ENCODE measurements around the gene FGF22. TPM values are rescaled to one million over a fixed set of nuclear protein-coding genes. Genes with fewer than 3 reads are reported as not detected.

Gene FGF22
- total RNA-seq, 4 donors from 2014 or later: 0.30 to 9.0 (median 3.4) TPM

GRCh38 chr19:648904-649801 is 9.5 kb downstream of the FGF22 start:
- no peak overlapping the region for H3K27ac ChIP-seq
- DNase-seq (ENCODE audit: low spot score in 2 of 2): no peak
- H3K4me1 ChIP-seq: no peaks in the 10 kb centered on the region
- 84 to 88% methylated on average over 36 to 45 of the region's 53 CpGs for WGBS, 2 donors
- H3K4me3 ChIP-seq: no peak overlapping the region
- H3K9me3 ChIP-seq: no peaks in the 10 kb centered on the region
- no peak for TF ChIP-seq POLR2A (IDR thresholded peaks at IDR 0.05)
- TF ChIP-seq, protein P1, sequence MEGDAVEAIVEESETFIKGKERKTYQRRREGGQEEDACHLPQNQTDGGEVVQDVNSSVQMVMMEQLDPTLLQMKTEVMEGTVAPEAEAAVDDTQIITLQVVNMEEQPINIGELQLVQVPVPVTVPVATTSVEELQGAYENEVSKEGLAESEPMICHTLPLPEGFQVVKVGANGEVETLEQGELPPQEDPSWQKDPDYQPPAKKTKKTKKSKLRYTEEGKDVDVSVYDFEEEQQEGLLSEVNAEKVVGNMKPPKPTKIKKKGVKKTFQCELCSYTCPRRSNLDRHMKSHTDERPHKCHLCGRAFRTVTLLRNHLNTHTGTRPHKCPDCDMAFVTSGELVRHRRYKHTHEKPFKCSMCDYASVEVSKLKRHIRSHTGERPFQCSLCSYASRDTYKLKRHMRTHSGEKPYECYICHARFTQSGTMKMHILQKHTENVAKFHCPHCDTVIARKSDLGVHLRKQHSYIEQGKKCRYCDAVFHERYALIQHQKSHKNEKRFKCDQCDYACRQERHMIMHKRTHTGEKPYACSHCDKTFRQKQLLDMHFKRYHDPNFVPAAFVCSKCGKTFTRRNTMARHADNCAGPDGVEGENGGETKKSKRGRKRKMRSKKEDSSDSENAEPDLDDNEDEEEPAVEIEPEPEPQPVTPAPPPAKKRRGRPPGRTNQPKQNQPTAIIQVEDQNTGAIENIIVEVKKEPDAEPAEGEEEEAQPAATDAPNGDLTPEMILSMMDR (IDR thresholded peaks at IDR 0.05): no peak
- no peak for TF ChIP-seq EP300 (IDR thresholded peaks at IDR 0.05)
- H3K27me3 ChIP-seq: no peaks in the 10 kb centered on the region
- peaks cover 0 to 100% (median 35%) of the 10 kb centered on the region in 3 donors for H3K36me3 ChIP-seq

GRCh38 chr19:650121-650520 is 10.4 kb downstream of the FGF22 start:
- DNase-seq (ENCODE audit: low spot score in 2 of 2): no peak
- Histone ChIP-seq H3K4me1 (no peaks in the 10 kb centered on the region), H3K27ac (no peak overlapping the region), H3K9me3 (no peaks in the 10 kb centered on the region), H3K36me3 (peaks cover 0 to 93% (median 35%) of the 10 kb centered on the region in 3 donors), H3K27me3 (no peaks in the 10 kb centered on the region), H3K4me3 (no peak overlapping the region)
- TF ChIP-seq, protein P1 (IDR thresholded peaks at IDR 0.05): no peak
- TF ChIP-seq POLR2A (IDR thresholded peaks at IDR 0.05): no peak
- TF ChIP-seq EP300 (IDR thresholded peaks at IDR 0.05): no peak
- 87 to 93% methylated on average over 10 to 11 of the region's 11 CpGs for WGBS, 2 donors

GRCh38 chr19:651114-651818 is 11.6 kb downstream of the FGF22 start:
- TF ChIP-seq, protein P1 (IDR thresholded peaks at IDR 0.05): no peak
- TF ChIP-seq EP300 (IDR thresholded peaks at IDR 0.05) (no peak), POLR2A (IDR thresholded peaks at IDR 0.05) (no peak)

DNA sequence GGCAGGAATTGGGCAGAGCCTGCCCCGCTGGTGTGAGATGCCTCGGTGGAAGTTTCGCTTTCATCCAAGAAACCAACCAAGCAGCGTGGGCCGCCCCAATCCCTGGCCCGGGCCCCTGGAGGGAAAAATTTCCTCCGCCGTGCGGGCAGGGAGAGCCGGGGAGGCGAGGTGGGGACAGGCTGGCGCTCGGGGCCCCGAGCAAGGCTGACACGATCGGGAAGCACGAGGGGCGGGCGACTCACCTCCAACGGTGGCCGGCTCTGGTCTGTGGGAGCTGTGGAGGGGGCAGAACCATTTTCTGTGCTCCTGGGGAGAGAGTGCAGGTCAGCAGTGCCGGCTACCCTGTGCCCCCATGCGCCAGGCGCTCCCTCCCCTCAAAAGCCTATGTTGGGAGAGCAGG is 12.3 kb downstream of the FGF22 start:
- no peak overlapping the region for H3K27ac ChIP-seq
- H3K27me3 ChIP-seq: no peaks in the 10 kb centered on the region
- H3K4me1 ChIP-seq: peaks cover 0 to 14% (median under 1%) of the 10 kb centered on the region in 4 donors
- DNase-seq (ENCODE audit: low spot score in 2 of 2): no peak
- no peak for TF ChIP-seq EP300 (IDR thresholded peaks at IDR 0.05)
- H3K4me3 ChIP-seq: no peak overlapping the region
- H3K9me3 ChIP-seq: no peaks in the 10 kb centered on the region
- peaks cover 0 to 81% (median 30%) of the 10 kb centered on the region in 3 donors for H3K36me3 ChIP-seq
- WGBS, 2 donors: 85 to 88% methylated on average over 23 to 24 of the region's 24 CpGs

More at GRCh38 chr19:651114-651818, 11.6 kb downstream of the FGF22 start:
- no peak for DNase-seq (ENCODE audit: low spot score in 2 of 2)
- no peak overlapping the region for H3K4me3 ChIP-seq
- H3K4me1 ChIP-seq: peaks cover 0 to 8% (median 0%) of the 10 kb centered on the region in 4 donors
- no peaks in the 10 kb centered on the region for H3K9me3 ChIP-seq
- WGBS, 2 donors: 93 to 96% methylated on average over 54 to 56 of the region's 58 CpGs
- H3K27ac ChIP-seq: no peak overlapping the region
- peaks cover 0 to 82% (median 35%) of the 10 kb centered on the region in 3 donors for H3K36me3 ChIP-seq
- no peaks in the 10 kb centered on the region for H3K27me3 ChIP-seq

GRCh38 chr19:652467-653389 is 13.0 kb downstream of the FGF22 start:
- TF ChIP-seq, protein P1 (IDR thresholded peaks at IDR 0.05): no peak
- TF ChIP-seq EP300 (IDR thresholded peaks at IDR 0.05) (no peak), POLR2A (IDR thresholded peaks at IDR 0.05) (no peak)
- H3K36me3 ChIP-seq: peaks cover 0 to 81% (median 22%) of the 10 kb centered on the region in 3 donors

More at GRCh38 chr19:652467-653389, 13.0 kb downstream of the FGF22 start:
- H3K27me3 ChIP-seq: no peaks in the 10 kb centered on the region
- H3K4me1 ChIP-seq: peaks cover 0 to 22% (median 7%) of the 10 kb centered on the region in 4 donors
- DNase-seq (ENCODE audit: low spot score in 2 of 2): no peak
- no peak overlapping the region for H3K27ac ChIP-seq
- WGBS, 2 donors: 91 to 92% methylated on average over 34 to 41 of the region's 54 CpGs
- no peaks in the 10 kb centered on the region for H3K9me3 ChIP-seq
- H3K4me3 ChIP-seq: no peak overlapping the region

Data from tibial nerve (tissue), 4 donors.